ENCODE data around the gene LMTK3.

- TF ChIP-seq POLR2AphosphoS5 (IDR thresholded peaks at IDR 0.05; ENCODE audit: low read depth, low read length): no peak
- no peak for TF ChIP-seq TAF1 (IDR thresholded peaks at IDR 0.05; ENCODE audit: low read depth, low read length)
- TF ChIP-seq POLR2A (IDR thresholded peaks at IDR 0.05; ENCODE audit: low read depth, low read length): no peak
These were observed 36.7 kb upstream of the LMTK3 start for GRCh38 chr19:48548253-48548911.
